Caco-2 (cell line): ENCODE data around the gene HMGXB4. TPM values are rescaled to one million over a fixed set of nuclear protein-coding genes. Genes with fewer than 3 reads are reported as not detected.

Experiments
- BruUV-seq: library from RNA; stranded (reverse); fragments of 400-500 nt; replicated peaks from 2 replicates; lab custom pipeline; 2021; lab: Mats Ljungman, UMichigan
- CTCF ChIA-PET: fragments of 300-600 bp; sonication (Branson Sonifier 250); formaldehyde crosslinking; loops from one replicate; lab custom pipeline; 2022; ENCODE audit warnings: antibody characterized with exemption; lab: Charles Lee
- POLR2A ChIA-PET: fragments of 300-600 bp; sonication (Branson Sonifier 250); formaldehyde crosslinking; loops from one replicate; lab custom pipeline; 2022; ENCODE audit warnings: antibody characterized with exemption; lab: Charles Lee
- DNase-seq, 2 experiments: peaks; one replicate each; pipeline versions ENCODE4 v3.0.0 to v3.0.0-alpha.2; 2020 to 2022
- H3K27me3 ChIP-seq: replicated peaks from 2 replicates; pipeline ENCODE4 v1.6.0; 2011; ENCODE audit warnings: low read length; ENCODE audit not compliant: control insufficient read depth, insufficient read depth
- H3K36me3 ChIP-seq: 2 replicates; pipeline ENCODE4 v1.5.1; 2011; ENCODE audit warnings: low read length; ENCODE audit not compliant: control insufficient read depth, insufficient read depth
- H3K4me1 ChIP-seq: fragments of 250-450 bp; sonication (Bioruptor Pico); 2 replicates; pipeline ENCODE4 v1.5.1; 2020; ENCODE audit warnings: mild to moderate bottlenecking
- H3K4me3 ChIP-seq: 2 replicates; pipeline ENCODE4 v1.5.1; 2011; ENCODE audit warnings: low read depth, mild to moderate bottlenecking, control low read depth, low read length
- H3K9me3 ChIP-seq: fragments of 250-450 bp; sonication (Bioruptor Pico); 2 replicates; pipeline ENCODE4 v1.5.1; 2020; ENCODE audit warnings: mild to moderate bottlenecking, moderate library complexity
- H3K27ac Mint-ChIP-seq: one replicate; pipeline ENCODE4 v1.8.0; 2022; ENCODE audit warnings: mixed read lengths; ENCODE audit not compliant: unreplicated experiment
- H3K27me3 Mint-ChIP-seq: one replicate; pipeline ENCODE4 v1.8.0; 2022; ENCODE audit warnings: mixed read lengths; ENCODE audit not compliant: insufficient read depth, unreplicated experiment
- H3K36me3 Mint-ChIP-seq: one replicate; pipeline ENCODE4 v1.8.0; 2022; ENCODE audit warnings: mild to moderate bottlenecking, mixed read lengths; ENCODE audit not compliant: insufficient read depth, unreplicated experiment
- H3K4me1 Mint-ChIP-seq: one replicate; pipeline ENCODE4 v1.8.0; 2022; ENCODE audit warnings: low read depth, mixed read lengths; ENCODE audit not compliant: unreplicated experiment
- H3K4me3 Mint-ChIP-seq: one replicate; pipeline ENCODE4 v1.8.0; 2022; ENCODE audit warnings: mild to moderate bottlenecking, moderate library complexity, mixed read lengths; ENCODE audit not compliant: unreplicated experiment
- H3K9me3 Mint-ChIP-seq: one replicate; pipeline ENCODE4 v1.8.0; 2022; ENCODE audit warnings: mixed read lengths; ENCODE audit not compliant: unreplicated experiment
- CTCF ChIP-seq, 2 experiments: fragments of 200-600 bp in 1 of 2; IDR thresholded peaks; 1 replicate in 1 of 2; 2 replicates in 1 of 2; pipeline versions ENCODE4 v1.5.1 to v1.8.0; 2011 to 2022; ENCODE audit warnings: antibody characterized with exemption in 1 of 2, control low read depth in 1 of 2, inconsistent platforms in 1 of 2, low read depth in 1 of 2, low read length in 1 of 2, mild to moderate bottlenecking in 1 of 2, moderate library complexity in 1 of 2; ENCODE audit not compliant: insufficient read depth in 1 of 2, severe bottlenecking in 1 of 2, unreplicated experiment in 1 of 2
- intact Hi-C: fragments of 100-400 bp; cut with micrococcal nuclease; formaldehyde crosslinking; loops from one replicate; pipeline ENCODE4 v1.10.0; 2022; ENCODE audit not compliant: unreplicated experiment
- total RNA-seq: library from RNA; stranded (reverse); gene quantifications from 2 replicates; pipeline ENCODE4 v1.2.3, GENCODE V29; 2022

The HMGXB4 gene
- total RNA-seq, 1 experiment from 2014 or later, result 22.3 TPM

DNA sequence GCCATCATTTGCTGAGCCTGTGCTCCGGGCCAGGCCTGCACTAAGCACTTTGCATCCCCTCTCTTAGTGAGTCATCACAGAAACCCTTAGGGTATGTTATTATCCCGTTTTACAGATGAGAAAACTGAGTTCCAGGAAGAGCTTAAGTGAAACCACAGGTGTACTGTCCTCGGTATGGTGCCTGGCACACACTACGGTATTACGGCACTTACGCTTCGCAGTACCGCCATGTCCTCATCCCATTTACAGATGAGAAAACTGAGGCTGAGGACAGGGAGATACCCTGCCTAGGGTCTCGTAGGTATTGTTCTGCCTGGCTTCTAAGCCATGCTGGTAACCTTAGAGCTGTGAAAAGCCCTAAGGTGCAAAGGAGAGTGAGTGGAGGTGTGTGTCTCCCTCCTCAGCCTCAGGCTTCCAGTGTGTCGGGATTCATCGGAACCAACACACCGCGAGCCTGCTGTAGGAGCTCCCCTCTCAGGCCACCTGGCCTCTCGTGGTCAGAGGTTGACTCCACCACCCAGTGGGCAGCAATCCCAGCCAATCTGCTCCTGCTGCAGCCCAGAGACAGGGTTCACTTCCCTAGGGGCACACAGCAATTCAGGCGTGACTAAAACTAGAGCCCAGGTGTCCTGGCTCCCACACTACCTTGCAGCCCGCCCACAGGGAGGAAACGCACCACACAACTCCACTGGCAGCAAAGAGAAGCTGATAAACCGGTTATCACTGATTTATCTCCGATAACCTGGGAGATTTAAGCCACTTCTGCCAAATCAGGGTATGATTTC lies 84.0 kb downstream of the HMGXB4 start:
- BruUV-seq, result no TSS peak
- intact Hi-C loops, result no loop called here
- Mint-ChIP-seq H3K27ac (no peak overlapping the region), H3K36me3 (peaks cover 5% of the 10 kb centered on the region), H3K27me3 (no peaks in the 10 kb centered on the region), H3K9me3 (no peaks in the 10 kb centered on the region), H3K4me3 (no peak overlapping the region), H3K4me1 (no peaks in the 10 kb centered on the region)
- Histone ChIP-seq H3K9me3 (no peaks in the 10 kb centered on the region), H3K36me3 (peaks cover 8% of the 10 kb centered on the region), H3K27me3 (no peaks in the 10 kb centered on the region), H3K4me3 (no peak overlapping the region), H3K4me1 (no peaks in the 10 kb centered on the region)
- TF ChIP-seq CTCF (IDR thresholded peaks at IDR 0.05; ENCODE audit: insufficient read depth in 1 of 2, low read depth in 1 of 2, low read length in 1 of 2, severe bottlenecking in 1 of 2, unreplicated experiment in 1 of 2), result no peak
- POLR2A ChIA-PET, result no interaction called here
- CTCF ChIA-PET, result no interaction called here
- no peak for DNase-seq

GRCh38 chr22:35342390-35342789 lies 85.1 kb downstream of the HMGXB4 start:
- Mint-ChIP-seq H3K9me3 (no peaks in the 10 kb centered on the region), H3K27me3 (no peaks in the 10 kb centered on the region), H3K4me1 (no peaks in the 10 kb centered on the region), H3K4me3 (no peak overlapping the region), H3K27ac (no peak overlapping the region), H3K36me3 (peaks cover 5% of the 10 kb centered on the region)
- ChIA-PET CTCF (no interaction called here), POLR2A (no interaction called here)
- Histone ChIP-seq H3K4me1 (no peaks in the 10 kb centered on the region), H3K9me3 (no peaks in the 10 kb centered on the region), H3K27me3 (no peaks in the 10 kb centered on the region), H3K36me3 (peaks cover 6% of the 10 kb centered on the region), H3K4me3 (no peak overlapping the region)
- no peak for DNase-seq
- no TSS peak for BruUV-seq
- intact Hi-C loops, result no loop called here
- no peak for TF ChIP-seq CTCF (IDR thresholded peaks at IDR 0.05; ENCODE audit: insufficient read depth in 1 of 2, low read depth in 1 of 2, low read length in 1 of 2, severe bottlenecking in 1 of 2, unreplicated experiment in 1 of 2)

DNA sequence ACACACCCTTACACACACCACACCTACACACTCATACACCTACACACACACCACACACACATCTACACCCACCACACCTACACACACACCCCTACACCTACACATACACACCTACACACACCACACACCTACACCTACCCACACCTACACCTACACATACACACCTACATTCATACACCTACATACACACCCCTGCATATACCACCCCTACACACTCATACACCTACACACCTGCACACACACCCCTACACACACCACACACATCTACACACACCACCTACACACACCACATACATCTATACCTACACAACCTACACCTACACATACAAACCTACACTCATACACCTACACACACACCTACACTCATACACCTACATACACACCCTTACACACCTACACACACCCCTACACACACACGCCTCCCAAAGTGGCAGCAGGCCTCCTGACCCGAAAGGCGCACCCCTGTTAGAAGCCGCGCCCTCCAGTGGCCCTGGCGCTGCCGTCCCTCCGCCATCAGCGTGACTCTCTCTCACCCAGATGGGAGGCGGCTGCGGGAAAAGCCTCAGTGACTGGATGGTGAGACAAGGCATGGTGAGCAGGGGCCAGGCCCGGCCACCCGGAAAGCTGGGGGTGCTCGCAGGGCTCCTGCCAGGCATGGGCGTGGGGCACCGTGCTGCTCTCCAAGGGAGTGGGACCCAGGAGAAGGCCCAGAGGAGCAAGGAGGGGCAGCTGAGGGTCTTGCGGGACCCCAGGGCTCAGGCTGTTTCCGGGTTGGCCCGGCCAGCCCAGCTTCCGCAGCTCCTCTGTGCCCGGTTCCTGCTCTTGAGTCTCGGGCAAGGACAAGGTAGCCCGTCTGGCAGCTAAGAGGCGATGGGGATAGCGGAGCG lies 86.6 kb downstream of the HMGXB4 start:
- TF ChIP-seq CTCF (IDR thresholded peaks at IDR 0.05; ENCODE audit: insufficient read depth in 1 of 2, low read depth in 1 of 2, low read length in 1 of 2, severe bottlenecking in 1 of 2, unreplicated experiment in 1 of 2), result no peak
- Mint-ChIP-seq H3K4me3 (no peak overlapping the region), H3K27me3 (no peaks in the 10 kb centered on the region), H3K36me3 (peaks cover 5% of the 10 kb centered on the region), H3K4me1 (no peaks in the 10 kb centered on the region), H3K27ac (no peak overlapping the region), H3K9me3 (no peaks in the 10 kb centered on the region)
- Histone ChIP-seq H3K4me1 (no peaks in the 10 kb centered on the region), H3K4me3 (no peak overlapping the region), H3K27me3 (no peaks in the 10 kb centered on the region), H3K36me3 (peaks cover 6% of the 10 kb centered on the region), H3K9me3 (no peaks in the 10 kb centered on the region)
- BruUV-seq, result no TSS peak
- no peak for DNase-seq
- POLR2A ChIA-PET, result no interaction called here
- CTCF ChIA-PET, result no interaction called here
- intact Hi-C loops, result no loop called here
